HL-60/S4 treated with retinoic acid at 250 ng/mL for 4 days and 3 days (cell line): ENCODE results near the gene SLCO2A1.

ENCODE experiments used
- in situ Hi-C: fragments of 300-500 bp; cut with MboI; formaldehyde crosslinking; loops from 2 replicates; pipeline ENCODE4 v1.7.0; 2022; ENCODE audit warnings: low sequenced_read_pairs

Gene SLCO2A1

GRCh38 chr3:133983576-133984560, 45.9 kb downstream of the SLCO2A1 start:
- in situ Hi-C loops, result no loop called here

DNA sequence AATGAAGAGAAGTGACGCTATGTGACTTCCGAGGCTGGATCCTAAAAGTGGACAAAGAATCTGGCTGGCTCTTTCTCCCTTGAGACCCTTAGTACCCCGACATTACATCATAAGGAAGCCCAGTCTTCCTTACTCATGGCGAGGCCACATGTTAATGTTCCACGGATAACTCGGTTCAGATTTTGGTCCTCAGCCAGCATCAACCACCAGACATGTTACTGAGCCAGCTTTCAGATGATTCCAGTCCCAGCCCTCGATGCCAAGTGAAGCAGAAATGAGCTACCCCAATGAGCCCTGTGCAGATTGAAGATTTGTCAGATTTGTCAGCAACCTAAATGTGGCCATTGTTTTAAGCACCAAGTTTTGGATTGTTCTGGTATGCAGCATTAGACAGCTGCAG, 46.6 kb downstream of the SLCO2A1 start:
- in situ Hi-C loops, result no loop called here

GRCh38 chr3:133980550-133980949, 49.2 kb downstream of the SLCO2A1 start:
- in situ Hi-C loops, result no loop called here

- in situ Hi-C loops, result no loop called here
These were observed 49.7 kb downstream of the SLCO2A1 start for GRCh38 chr3:133980035-133980434.

GRCh38 chr3:133979553-133979952, 50.2 kb downstream of the SLCO2A1 start:
- in situ Hi-C loops, result no loop called here

DNA sequence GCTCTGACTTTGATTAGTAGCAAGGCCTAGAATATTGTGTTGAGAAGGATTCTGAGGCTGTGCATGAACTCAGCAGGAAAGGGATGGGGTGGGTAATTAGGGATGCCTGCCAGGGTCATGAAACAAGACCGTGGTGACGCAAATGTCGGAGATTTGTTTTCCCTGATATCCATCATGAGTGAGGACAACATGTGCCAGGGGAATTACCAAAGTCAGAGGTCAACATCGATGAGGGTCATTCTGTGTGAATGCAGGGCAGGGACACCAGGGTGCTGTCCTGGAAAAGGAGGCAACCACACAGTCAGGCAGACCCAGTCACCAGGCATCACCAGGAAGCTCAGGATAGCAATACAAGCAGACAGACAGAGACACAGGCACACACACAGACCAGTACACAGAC, 52.2 kb downstream of the SLCO2A1 start:
- in situ Hi-C loops, result no loop called here

DNA sequence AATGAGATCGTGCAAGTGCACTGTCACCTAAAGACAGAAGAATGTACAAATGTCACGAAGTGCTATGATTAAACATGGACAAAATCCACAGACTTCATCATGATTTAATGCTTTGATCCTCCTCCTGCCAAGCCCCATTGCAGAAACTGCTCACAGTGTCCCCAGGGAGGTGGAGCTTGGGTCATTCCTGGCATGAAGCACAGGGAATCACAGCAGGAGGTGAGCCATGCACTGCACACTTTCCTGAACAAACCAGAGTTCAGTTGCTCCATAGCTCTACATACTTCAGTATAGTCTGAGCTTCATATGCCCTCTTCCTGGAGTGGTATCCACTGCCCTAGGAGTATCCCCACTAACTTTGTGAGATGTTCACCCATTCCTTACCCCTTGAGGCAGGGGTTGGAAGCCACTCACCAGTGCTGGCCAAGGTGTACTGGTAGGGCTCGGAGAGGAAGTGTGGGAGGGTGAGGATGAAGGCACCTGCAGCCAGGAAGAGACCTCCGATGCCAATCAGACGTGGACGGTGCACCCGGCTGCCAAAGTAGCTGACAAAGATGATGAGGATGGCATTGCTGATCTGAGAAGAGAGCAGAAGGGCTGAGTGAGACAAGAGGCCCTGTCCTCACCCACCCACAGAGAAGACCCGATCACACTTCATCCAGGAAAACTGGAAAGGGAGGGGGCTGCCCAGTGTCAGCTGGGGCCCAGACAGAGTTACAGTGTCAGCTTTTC, 56.3 kb downstream of the SLCO2A1 start:
- in situ Hi-C loops, result no loop called here

GRCh38 chr3:133972156-133972555, 57.6 kb downstream of the SLCO2A1 start:
- in situ Hi-C loops, result no loop called here

DNA sequence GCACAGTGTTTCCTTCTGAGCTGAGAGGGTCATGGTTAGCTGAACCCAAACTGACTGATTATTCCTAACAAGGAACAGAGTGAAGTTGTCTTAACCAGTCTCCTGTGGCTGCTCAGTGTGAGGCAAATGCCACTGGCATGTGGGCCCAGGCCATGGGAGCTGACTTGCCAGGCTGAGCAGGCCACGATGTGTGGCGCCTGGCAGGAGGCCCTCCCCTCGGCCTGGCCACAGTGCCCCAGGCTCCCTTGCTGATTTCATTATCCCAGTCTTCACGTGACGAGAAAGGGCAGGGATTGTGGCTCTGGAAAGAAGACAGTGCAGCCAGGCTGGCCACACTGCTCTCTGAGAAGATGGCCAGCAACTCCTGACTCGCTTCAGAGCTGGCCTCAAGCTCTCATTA, 58.8 kb downstream of the SLCO2A1 start:
- in situ Hi-C loops, result no loop called here

DNA sequence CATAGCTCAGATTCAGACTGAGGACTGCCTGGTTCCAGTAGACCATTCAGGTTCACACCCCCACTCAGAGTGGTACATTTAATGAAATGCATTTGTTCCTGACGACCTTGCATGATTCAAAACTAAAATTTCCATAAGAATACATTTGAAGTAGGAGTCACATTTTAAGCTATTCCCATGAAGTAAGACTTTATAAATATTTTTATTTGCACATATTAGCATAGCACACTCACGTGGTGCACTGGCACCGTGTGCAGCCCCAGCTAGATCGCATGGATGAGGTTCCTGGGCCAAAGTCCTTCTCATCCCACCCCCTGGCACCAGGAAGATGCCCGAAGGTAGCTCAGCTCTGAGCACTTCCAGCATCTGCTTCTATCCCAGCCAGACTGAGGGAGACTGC, 59.4 kb downstream of the SLCO2A1 start:
- in situ Hi-C loops, result no loop called here

GRCh38 chr3:133967992-133968892, 61.5 kb downstream of the SLCO2A1 start:
- in situ Hi-C loops, result no loop called here

- in situ Hi-C loops, result no loop called here
These were observed 62.8 kb downstream of the SLCO2A1 start for GRCh38 chr3:133966954-133967353.

DNA sequence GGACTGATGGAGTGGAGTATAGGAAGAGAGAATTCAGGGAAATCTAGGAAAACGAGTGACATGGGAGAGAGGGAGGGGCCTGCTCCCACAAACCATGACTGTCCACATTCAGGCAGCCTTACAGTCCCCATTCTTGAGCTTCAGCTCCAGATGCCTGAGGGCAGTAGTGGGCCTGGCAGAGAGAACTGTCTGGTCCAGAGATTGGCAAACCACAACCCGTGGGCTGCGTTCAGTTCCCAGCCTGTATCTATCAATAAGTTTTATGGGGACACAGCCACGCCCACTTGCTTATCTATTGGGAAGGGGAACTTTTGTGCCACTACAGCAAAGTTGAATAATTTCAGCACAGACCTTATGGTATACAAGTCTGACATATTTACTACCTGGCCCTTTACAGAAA, 63.8 kb downstream of the SLCO2A1 start:
- in situ Hi-C loops, result no loop called here

- in situ Hi-C loops, result no loop called here
These were observed 64.6 kb downstream of the SLCO2A1 start for GRCh38 chr3:133965013-133965570.

DNA sequence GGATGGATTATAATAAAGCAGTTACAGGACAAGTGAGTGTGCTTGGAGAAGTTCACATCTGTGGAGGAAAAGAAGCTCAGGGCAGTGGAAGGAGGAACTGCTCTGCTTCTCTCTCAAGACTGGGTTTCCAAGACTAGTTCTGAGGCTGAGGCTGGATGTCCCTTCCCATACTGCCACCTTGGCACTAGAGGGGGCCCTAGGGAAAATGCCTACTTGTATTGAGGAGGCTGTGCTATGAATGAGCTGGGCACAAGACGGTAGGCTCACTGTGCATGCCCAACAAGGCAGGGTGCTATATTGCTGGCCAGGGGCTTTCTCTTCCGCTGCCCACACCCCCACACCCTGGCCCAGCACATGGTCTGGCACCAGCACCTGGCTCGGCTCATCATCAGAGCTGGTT, 65.2 kb downstream of the SLCO2A1 start:
- in situ Hi-C loops, result no loop called here

GRCh38 chr3:133963657-133964396, 65.9 kb downstream of the SLCO2A1 start:
- in situ Hi-C loops, result no loop called here

DNA sequence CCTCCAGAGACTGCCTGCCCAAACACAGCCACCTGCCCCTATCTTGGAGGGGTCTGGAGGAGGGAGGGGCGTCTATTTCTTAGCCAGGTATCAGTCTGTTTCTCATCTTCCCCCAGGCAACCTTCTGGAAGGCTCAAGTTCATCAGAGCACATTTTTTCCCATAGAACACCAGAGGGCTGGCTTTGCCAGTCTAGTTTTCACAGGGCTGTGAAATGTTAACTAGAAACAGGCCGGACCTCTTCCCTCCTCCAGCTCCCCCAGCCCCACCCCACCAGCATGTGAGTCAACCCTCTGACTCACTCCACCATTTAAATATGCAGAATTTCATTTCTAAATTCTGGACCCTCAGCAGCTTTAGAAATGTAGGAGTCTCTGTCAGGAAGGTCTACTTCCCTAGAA, 66.9 kb downstream of the SLCO2A1 start:
- in situ Hi-C loops, result no loop called here

GRCh38 chr3:133958071-133958805, 71.5 kb downstream of the SLCO2A1 start:
- in situ Hi-C loops, result no loop called here

GRCh38 chr3:133956982-133957381, 72.7 kb downstream of the SLCO2A1 start:
- in situ Hi-C loops, result no loop called here
